Measurements from ENCODE around the gene LRMDA. TPM values are rescaled to one million over a fixed set of nuclear protein-coding genes. Genes with fewer than 3 reads are reported as not detected.

LRMDA gene
- total RNA-seq, 1 donor from 2014 or later, result 17.3 TPM

DNA sequence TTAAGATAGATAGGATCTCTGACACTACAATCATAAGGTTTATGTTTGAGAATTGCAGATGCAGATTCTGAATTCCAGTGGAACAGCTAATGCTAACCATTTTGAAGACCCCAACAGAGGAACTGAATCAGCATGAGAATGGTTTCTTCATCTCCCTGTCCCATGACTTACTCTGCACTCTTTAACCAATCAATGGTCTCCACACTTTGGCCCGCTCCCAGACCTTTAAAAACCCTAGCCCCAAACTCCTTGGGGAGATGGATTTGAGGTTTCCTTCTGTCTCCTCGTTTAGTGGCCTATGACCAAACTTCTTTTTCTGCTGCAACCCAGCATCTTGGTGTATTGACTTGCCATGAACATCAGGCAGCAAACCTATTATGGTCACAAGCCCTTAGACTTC lies 804.9 kb downstream of the LRMDA start:
- no peak for DNase-seq (ENCODE audit: low read depth in 2 of 2)

DNA sequence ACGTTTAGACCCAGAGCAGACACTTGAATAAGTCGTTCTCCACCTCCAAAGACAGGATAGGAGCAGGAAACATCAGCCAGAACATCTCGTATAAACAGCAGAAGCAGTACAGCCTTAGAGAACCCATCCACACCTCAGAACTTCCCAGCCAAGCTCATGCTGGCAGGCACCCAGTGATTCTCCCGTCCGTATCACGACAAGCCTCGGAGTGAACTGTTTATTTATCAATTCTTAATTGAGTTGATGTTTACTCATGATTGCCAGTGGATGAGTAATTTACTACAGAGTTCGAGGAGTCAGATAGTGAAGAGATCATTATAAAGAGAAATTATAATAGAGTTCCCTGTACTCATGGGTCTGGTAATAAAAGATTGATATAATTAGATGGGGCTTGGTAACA lies 811.5 kb downstream of the LRMDA start:
- no peak for DNase-seq (ENCODE audit: low read depth in 2 of 2)

DNA sequence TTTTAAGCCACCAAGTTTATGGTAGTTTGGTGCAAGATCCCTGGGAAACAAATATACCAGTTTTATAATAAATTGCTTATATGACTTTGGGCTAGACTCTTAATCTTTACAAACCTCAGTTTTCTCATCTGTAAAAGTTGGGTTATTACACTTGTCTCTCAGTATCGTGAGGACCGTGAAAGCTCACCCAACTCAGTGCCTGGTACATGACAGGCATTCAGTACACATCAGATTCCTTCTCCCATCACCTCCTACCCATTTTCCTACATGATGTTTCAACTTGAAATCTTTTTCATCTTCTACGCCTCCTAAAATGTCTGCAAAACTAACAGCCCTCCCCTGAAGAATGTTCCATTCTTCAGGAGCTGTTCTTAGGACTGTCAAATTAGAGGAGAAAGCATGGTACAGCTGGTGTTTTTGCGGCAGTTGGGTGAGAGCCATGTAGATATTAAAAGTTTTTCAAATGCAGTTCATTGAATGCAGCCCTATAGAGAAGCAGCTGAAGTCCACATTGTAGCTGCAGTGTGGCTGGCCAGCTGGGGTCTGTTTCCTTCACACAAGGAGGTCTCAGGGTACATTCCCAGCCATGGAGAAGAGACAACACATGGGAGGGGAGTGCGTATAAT lies 812.8 kb downstream of the LRMDA start:
- DNase-seq (ENCODE audit: low read depth in 2 of 2), result no peak

DNA sequence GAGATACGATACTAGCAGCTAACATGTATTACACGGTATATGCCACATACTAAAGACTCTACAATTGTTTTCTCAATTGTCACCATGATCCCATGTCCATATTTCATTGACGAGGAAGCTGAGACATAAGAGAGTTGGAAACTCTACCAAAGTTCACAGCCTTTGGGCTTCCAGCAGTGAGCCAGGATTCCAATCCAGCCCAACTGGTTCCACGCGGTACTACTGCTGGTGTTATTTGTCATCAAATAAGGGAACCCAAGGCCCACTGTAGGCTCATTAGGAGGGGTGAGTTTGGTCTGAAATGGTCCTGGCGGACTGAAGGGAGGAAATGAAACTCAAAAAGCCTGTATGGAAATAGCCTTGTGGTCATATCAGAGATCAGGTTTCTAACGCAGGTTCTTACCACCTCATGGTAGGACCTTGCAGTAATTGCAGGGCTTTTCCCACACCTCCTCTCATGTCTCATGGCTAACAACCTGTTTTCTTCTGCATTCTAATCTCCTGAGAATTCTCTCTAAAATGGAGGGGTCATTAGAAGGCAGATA lies 814.6 kb downstream of the LRMDA start:
- no peak for DNase-seq (ENCODE audit: low read depth in 2 of 2)

DNA sequence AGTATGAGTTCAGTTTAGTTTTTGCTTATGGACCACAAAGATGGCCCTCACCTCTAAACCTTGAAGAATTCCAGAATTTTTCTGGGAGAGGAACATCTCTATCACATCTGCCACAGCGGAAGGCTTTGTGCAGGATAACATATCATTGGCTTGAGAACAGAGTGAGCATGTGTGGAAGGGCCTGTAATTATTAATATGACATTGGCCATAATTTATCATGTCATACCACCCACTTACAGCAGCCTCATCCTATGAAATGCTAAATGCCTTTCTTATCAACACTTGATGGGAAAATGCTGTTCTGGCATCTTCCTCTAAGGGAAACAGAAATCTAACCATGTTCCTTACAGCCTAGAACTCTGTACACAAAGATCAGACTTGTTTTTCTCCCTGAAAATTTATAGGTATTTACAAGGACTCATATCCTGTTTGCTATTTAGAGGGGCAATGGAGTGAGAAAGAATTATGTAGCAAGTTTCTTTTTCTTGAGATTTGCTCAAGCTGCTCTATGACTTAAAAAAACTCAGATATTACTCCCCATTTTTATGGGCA lies 817.3 kb downstream of the LRMDA start:
- no peak for DNase-seq (ENCODE audit: low read depth in 2 of 2)

DNA sequence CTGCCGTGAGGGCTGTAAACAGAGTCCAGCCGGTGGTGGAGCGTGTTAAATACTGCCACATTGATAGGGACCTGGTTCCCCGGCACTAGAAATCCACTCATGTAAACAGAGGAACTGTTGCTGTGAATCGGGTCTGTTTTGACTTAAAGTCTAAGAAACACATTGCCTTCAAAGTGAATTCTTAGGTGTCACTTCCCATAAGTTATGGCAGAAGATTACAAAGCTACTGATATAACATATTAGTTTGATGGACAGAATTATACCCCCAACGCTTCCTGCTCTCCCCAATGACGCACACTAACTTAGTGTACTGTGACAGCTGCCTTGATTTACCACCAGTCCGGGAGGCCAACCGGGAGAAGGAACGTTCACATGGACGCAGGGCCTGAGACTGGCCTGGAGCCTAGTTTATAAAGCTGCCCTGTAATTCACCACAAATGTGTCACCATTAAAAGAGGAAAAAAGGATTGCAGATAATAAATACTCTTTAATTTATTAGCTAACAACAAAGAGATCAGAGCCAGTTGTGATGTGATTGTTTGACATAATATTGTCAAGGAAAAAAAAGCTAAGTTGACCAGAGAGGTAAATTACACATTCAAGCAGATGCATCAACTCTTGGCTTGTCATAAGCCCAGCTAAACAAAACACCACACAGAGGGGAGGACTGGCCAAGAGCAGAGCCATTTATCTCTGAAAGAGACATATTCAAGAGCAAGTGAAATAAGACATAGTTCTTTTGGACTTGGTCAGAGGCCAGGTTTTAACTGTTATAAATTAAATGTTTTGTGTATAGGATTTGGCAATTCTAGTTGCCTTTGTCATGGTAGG lies 820.6 kb downstream of the LRMDA start:
- DNase-seq (ENCODE audit: low read depth in 2 of 2), result peak in 1 of 2 donors; percentile 4

DNA sequence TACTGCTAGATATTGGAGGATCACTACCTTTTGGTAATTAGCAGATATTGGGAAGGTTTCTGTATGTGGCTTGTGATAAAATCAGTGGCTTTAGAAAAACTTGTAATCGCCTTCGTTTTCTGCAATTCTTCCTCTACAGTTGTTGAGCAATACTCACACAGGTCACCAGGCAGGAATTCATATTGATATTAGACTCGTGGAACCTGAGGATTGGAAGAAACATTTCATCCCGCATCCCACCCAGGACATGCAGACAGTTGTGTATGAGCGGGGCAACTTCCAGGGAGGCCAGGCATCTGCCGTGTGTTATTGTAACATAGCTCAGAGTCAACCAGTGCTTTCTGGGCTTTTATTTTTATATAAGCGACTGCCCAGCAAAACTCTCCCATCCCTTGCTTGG lies 821.3 kb downstream of the LRMDA start:
- no peak for DNase-seq (ENCODE audit: low read depth in 2 of 2)

DNA sequence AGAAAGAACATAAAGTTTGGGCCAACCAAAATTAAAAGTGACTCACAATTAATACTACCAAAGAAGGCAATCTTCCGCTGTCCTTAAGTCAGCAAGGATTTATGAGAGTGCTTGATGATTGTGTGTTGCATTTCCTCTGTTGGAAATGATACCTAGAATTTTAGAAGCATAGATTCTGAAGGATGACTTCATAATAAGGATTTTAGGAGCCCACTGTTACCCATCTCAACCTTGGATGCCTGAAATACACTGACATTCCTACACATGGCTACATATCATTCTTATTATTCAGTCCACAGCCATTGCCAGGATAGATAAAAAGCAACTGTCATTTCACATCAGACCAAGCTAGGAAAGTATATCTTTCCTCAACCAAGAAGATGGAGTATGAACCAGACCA lies 823.8 kb downstream of the LRMDA start:
- no peak for DNase-seq (ENCODE audit: low read depth in 2 of 2)

DNA sequence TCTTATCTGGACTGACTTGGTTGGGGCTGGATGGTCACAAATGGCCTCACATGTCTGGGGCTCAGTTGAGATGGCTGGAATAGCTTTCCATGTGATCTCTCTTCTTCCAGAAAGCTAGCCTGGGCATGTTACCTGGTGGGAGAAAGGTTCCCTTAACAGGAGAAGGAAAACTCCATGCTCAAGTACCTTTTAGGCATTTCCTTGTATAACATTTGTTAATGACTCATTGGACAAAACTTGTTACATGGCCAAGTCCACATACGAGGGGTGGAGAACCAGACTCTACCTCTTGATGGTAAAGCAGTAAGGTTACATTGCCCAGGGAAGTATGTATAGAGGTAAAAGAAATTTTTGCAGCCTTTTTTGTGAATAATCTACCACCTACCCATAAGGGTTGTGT lies 826.4 kb downstream of the LRMDA start:
- DNase-seq (ENCODE audit: low read depth in 2 of 2), result no peak

DNA sequence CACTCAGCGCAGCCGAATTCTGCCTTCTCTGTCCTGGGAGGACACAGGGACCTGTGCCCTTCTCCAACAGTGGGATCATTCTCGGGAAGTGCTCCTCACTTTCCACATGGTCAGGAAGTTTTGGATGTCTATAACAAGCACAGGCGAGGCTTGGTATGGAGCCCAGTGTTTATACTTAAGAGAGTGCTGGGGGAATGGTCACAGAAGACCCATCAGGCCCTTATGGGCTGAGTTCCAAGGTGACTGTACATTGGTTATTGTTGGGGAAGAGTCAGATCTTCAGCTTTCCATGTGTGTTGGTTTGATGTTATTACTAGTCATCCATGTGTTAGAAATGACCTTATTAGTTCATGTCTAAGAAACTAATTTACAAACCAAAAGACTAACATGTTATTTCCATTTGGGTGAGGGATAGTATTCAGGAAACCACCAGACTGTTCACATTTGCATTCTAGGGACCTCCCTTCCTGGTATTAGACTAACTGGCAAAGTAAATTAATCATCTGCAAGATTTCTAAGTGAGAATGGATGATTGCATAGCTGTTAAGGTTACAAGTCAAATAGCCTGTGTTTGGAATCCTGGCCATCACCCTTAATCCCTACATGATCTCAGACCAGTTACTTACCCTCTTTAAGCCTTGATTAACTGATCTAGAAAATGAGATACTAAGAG lies 834.2 kb downstream of the LRMDA start:
- no peak for DNase-seq (ENCODE audit: low read depth in 2 of 2)

DNA sequence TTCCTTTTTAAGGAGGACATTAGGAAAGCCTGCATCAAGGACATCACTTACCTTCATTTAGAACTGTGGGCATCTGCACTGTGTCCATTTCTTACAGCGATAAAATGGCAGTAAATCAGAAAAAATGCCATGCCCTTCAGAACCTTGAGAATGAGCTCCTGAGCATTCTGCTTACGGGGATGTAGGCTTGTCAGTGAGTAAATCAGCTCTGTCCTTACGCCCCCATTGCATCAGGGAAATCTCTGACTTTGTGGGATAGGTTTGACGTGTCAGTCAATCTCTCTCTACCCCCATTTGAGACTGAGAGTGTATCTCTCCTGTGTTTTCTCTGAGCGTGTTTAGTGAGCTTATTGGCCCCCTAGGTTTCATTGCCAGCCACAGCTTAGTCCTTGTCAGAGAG lies 837.1 kb downstream of the LRMDA start:
- no peak for DNase-seq (ENCODE audit: low read depth in 2 of 2)

DNA sequence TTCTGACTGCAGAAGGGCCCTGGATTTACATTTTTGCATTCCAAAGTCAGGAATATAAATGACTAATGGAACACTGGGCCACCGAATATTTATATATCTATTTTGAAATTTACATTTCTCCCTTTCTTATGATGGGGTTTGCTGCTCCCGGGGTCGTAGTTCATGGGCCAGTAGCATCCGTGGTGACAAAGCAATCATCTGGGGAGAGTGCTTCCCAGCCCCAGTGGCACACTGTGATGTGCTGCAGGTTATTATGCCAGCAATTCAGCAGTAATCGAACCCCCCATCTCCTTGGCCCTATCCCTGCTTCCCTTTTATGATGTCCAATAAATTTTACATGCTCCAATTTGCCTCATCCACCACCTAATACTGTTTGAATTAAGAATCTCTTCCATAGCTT lies 837.5 kb downstream of the LRMDA start:
- DNase-seq (ENCODE audit: low read depth in 2 of 2), result no peak

DNA sequence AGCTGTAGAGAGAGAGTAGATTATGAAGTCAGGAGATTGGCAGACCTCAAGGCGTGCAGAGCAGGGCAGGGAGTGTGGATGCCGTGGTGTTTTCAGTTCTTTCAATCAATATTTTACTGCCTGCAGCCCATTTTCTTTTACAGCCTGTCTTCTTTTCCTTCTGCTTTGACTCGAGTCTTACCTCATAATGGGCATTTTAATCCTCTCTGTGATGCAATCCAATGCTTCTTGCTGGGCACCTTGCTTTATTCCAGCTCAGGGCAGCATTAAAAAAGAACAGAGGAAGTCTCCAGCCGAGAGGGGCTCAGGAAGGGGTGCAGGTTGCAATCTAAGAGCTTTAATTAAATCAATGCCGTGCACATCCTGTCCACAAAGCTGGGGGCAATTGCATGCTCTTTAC lies 839.0 kb downstream of the LRMDA start:
- DNase-seq (ENCODE audit: low read depth in 2 of 2), result no peak

DNA sequence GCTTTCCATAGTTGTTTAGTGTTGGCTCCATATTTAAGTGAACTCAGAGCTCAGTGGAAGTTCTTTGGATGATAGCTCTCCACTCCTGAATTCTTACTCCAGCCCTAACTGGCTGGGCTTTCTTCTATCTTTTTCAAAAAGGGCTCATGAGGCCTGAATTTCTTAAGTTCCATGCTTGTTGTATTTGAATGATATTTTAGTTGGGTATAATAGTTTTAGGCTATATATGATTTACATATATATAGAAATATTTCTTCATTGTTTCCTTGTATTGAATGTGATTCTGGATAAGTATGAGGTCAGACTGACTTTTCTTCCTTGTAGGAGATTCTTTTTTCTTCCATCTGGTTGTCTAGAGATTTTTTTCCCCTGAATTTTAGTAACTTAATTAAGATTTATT lies 843.5 kb downstream of the LRMDA start:
- no peak for DNase-seq (ENCODE audit: low read depth in 2 of 2)

DNA sequence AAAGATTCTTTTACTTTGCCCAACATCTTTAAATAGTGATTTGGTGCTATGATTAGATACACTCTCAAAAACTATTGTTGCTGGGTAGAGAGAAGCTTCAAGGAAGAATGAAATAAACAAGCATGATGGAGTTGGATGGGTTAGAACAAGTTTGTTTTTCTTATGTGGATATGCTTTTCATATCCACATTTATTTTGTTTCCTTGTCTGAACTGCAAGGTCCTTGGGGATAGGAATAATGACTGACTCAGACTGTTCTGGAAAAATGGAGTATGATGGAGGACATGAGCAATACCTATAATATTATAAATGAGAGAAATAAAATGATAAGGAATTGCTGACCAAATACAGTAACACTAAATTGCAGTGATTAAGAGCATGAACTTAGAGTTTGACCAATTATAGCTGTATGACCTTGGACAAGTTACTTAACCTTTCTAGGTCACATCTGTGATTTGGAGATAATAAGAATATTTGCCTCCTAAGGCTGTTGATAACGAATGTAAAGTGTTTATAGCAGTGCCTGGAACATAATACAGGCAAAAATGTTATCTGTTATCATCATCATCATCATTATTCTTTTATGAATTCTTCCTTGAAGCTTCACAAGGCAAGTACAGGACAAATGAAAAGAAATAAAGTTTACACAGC lies 847.5 kb downstream of the LRMDA start:
- no peak for DNase-seq (ENCODE audit: low read depth in 2 of 2)

DNA sequence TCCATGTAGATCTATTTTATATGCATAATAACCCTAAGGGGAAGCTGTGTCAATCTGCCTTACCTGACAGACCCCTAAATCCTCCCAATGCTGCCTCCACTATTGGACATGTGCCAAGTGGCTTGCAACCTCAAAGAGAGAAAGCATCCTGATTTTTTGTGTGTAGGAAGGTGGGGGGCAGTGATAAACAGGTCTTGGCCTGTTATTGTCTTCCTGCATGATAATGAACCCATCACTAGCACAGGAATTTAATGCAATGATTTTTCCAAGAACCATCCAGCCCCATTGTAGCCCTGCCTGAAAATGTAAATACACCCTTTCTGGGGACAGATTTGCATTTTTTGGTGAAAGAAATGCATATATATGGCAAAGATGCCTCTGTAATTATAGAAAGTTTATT lies 850.2 kb downstream of the LRMDA start:
- no peak for DNase-seq (ENCODE audit: low read depth in 2 of 2)

DNA sequence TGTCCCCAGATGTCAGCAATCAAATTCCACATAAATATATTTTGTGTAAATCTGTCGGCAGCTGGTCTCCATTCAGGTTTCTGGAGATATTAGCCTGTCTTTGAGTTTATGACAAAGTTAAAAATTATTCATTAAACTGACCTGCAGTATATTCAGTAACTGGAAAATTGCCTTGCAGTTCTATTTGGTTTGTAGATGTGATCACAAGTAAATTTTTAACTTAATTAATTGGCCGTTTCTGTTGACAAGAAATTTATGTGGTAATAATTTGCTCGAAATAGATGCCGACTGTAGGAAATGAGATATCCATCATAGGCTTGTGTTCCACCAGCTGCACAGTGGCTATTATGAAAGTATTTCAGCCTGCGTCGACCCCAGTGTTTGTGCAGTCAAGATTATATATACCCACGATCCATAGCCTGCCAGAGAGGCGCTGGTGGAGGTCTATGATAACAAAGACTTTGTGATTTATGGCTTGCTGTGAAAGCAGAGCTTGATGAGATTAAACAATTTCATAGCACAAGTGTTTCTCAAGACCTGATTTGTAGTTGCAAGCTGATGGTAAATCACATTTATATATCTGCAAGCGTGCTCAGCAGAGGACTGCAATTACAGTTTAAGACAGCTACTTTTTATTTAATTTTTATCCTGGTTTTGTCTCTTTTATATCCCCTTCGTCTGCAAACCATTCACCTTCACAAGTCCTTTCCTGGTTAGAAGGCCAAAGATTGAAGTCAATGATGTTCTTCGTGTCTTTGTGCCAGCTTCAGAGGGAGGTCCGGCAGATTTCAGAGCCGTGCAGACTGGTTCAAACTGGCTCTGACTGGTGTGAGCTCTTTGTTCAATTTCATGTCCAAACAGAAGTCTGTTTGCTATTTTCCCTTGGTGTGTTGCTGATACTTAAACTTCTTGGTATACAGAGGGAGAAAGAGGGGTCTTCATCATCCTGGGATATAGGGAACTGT lies 850.9 kb downstream of the LRMDA start:
- peak in 1 of 2 donors; percentile 7 for DNase-seq (ENCODE audit: low read depth in 2 of 2)

DNA sequence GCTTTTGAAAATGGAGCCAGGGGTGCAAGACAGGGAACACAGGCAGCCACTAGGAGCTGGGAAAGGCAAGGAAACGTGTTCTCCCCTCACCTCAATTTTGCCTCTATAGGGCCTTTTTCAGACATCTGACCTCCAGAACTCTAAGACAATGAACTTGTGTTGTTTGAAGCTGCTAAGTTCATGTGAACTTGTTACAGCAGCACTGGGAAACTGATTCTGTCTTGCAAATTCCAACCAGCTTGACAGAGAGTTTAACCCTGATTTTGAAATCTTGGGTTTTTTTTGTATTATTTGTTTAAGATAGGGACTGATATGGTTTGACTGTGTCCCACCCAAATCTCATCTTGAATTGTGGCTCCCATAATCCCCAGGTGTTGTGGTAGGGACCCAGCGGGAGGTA lies 852.9 kb downstream of the LRMDA start:
- DNase-seq (ENCODE audit: low read depth in 2 of 2), result no peak

DNA sequence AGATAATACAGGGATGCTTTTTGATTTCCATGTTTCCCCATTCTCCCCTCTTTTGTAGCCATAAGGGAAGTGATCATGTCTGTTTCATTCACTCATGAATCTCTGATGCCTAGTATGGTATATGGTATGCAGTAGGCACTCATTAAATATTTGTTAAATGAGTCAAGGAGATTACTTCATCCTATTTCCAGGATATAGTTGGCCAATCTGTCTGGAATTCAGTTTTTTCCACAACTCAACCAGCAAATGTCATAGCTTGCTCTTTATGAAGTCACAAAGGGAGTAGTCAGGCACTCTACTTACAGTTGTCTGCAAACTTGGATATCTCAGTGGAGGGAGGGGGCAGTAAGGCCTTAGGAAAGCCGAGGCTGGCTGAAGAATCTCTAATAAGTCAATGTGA lies 853.6 kb downstream of the LRMDA start:
- no peak for DNase-seq (ENCODE audit: low read depth in 2 of 2)

DNA sequence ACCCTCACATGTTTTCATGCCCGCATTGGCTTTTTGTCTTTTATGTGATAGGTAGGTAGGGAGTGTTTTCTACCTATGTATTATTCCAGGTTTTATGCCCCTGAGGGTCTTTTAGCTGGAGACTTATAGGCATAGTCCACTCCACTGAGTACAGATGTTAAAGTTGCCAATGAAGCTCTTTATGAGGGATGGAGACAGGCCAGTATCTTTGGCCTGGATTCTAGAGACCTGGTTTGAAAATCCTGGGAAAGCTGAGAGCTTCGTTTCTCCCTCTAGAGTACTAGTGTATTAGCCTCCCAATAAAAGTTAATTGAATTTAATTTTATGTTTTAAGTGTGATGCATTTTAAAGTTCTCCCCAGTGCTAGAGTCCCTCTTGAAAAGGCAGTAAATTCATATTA lies 854.1 kb downstream of the LRMDA start:
- no peak for DNase-seq (ENCODE audit: low read depth in 2 of 2)

All from lung microvascular endothelial cell (primary cell).